ENCODE data around the gene TRIM49C.
"Not testable (repeated sequence)": the region's sequence is repeated elsewhere in the genome, so short reads cannot be mapped to it uniquely, and the experiment has no call there.

The TRIM49C gene

GRCh38 chr11:90030806-90031205, at the start of gene TRIM49C:
Gene TRIM49C (plus strand): TSS chr11:90031106. CDS start chr11:90035212, 4,106 bp downstream.
- DNase-seq = not testable (repeated sequence)

GRCh38 chr11:90024184-90024583, 6.7 kb upstream of the TRIM49C start:
- not testable (repeated sequence) for DNase-seq

- DNase-seq = not testable (repeated sequence)
Measured at GRCh38 chr11:90051591-90052209, 20.8 kb downstream of the TRIM49C start.

GRCh38 chr11:90052311-90052710, 21.4 kb downstream of the TRIM49C start:
- DNase-seq = not testable (repeated sequence)

- DNase-seq = not testable (repeated sequence)
Measured at GRCh38 chr11:90053545-90053944, 22.6 kb downstream of the TRIM49C start.

- not testable (repeated sequence) for DNase-seq
Measured at GRCh38 chr11:90085650-90086049, 54.7 kb downstream of the TRIM49C start, which contains the start of gene UBTFL1. Gene UBTFL1 (plus strand): TSS chr11:90085950. CDS start chr11:90085950, 0 bp downstream.

GRCh38 chr11:90088731-90089130, 57.8 kb downstream of the TRIM49C start:
- not testable (repeated sequence) for DNase-seq
